Measurements from ENCODE around the gene MAN1A2. TPM values are rescaled to one million over a fixed set of nuclear protein-coding genes. Genes with fewer than 3 reads are reported as not detected.

Gene MAN1A2
- total and polyA plus RNA-seq, 9 of the 15 experiments (the other 6 are each of a cell fraction or from before 2014, with no cell fraction given), result 4.2 to 38.4 (median 18.7) TPM

DNA sequence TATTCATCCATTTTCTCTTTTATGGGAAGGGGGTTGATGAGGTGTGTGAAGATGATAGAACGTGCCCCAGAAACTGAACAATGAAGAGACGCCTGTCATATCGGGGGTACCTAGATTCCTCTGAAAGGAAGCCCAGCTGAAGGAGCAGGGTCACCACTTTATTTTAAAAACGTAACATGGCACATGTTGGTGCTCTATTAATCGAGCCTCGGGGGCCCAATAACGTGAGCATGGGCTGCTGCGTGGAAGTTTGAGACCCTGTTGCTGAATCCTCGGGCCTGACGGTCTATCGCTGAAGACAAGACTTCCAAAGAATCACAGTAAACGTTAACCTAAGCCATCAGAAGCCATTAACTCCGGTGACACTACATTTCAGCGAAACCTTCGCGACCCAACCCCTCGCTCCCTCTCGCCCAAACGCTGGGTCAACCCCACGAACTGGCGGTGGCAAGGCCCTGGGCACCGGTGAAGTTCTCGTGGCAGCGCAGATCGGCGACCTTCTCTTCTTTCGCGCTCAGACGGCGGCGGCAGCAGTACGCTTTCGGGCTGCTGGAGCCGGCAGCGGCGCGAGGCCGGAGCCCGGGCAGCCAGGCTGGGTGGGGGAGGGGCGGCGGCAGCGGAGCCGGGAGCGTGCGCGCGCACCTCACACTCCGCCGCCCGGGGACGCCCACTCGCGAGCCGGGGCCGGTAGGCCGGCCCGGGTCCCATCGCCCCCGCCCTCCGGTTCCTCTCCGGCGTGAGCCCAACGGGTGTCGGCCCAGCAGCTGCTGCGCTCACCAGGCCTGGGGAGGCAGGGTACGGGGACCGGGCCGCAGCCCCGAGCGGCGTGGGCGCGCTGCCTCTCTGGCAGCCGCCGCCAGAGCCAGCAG is 838 bp upstream of the MAN1A2 start (continued):
- no peak for TF ChIP-seq CUX1 (CRISPR knock-in tag; IDR thresholded peaks at IDR 0.05)
- TF ChIP-seq ZNF41 (CRISPR knock-in tag; conservative IDR thresholded peaks at IDR 0.05), result no peak
- no peak for TF ChIP-seq GABPA (tag; conservative IDR thresholded peaks at IDR 0.05; ENCODE audit: low read depth)
- TF ChIP-seq KLF16 (IDR thresholded peaks at IDR 0.05), result no peak
- TF ChIP-seq FOXA1 (IDR thresholded peaks at IDR 0.05; ENCODE audit: borderline replicate concordance), result no peak
- TF ChIP-seq PPARD (CRISPR knock-in tag; IDR thresholded peaks at IDR 0.05), result no peak
- TF ChIP-seq RB1 (IDR thresholded peaks at IDR 0.05; ENCODE audit: low read depth), result peak; percentile 73

Data from K562 (cell line).